ENCODE data around the gene CDH23.

Gene CDH23

GRCh38 chr10:71578069-71578468 is 181.3 kb downstream of the CDH23 start:
- H3K4me3 ChIP-seq (ENCODE audit: low read depth, low read length): no peak overlapping the region
- no peak for TF ChIP-seq CTCF (IDR thresholded peaks at IDR 0.05; ENCODE audit: control insufficient read depth, extremely low read depth, insufficient read depth)
- no peak for DNase-seq (ENCODE audit: low read depth)

- no peak overlapping the region for H3K4me3 ChIP-seq (ENCODE audit: low read depth, low read length)
- no peak for TF ChIP-seq CTCF (IDR thresholded peaks at IDR 0.05; ENCODE audit: control insufficient read depth, extremely low read depth, insufficient read depth)
- DNase-seq (ENCODE audit: low read depth): no peak
These were observed 182.9 kb downstream of the CDH23 start for GRCh38 chr10:71579668-71580067.

- DNase-seq (ENCODE audit: low read depth): no peak
- no peak for TF ChIP-seq CTCF (IDR thresholded peaks at IDR 0.05; ENCODE audit: control insufficient read depth, extremely low read depth, insufficient read depth)
- H3K4me3 ChIP-seq (ENCODE audit: low read depth, low read length): no peak overlapping the region
These were observed 183.7 kb downstream of the CDH23 start for GRCh38 chr10:71580415-71580814.

- TF ChIP-seq CTCF (IDR thresholded peaks at IDR 0.05; ENCODE audit: control insufficient read depth, extremely low read depth, insufficient read depth): no peak
- H3K4me3 ChIP-seq (ENCODE audit: low read depth, low read length): no peak overlapping the region
- no peak for DNase-seq (ENCODE audit: low read depth)
These were observed 184.2 kb downstream of the CDH23 start for GRCh38 chr10:71580926-71581325.

- no peak for DNase-seq (ENCODE audit: low read depth)
- no peak overlapping the region for H3K4me3 ChIP-seq (ENCODE audit: low read depth, low read length)
- no peak for TF ChIP-seq CTCF (IDR thresholded peaks at IDR 0.05; ENCODE audit: control insufficient read depth, extremely low read depth, insufficient read depth)
These were observed 184.7 kb downstream of the CDH23 start for GRCh38 chr10:71581376-71581775.

- DNase-seq (ENCODE audit: low read depth): peak; percentile 19
- no peak overlapping the region for H3K4me3 ChIP-seq (ENCODE audit: low read depth, low read length)
- TF ChIP-seq CTCF (IDR thresholded peaks at IDR 0.05; ENCODE audit: control insufficient read depth, extremely low read depth, insufficient read depth): no peak
These were observed 185.3 kb downstream of the CDH23 start for GRCh38 chr10:71582019-71582418.
